ENCODE data around the gene PATZ1. TPM values are rescaled to one million over a fixed set of nuclear protein-coding genes. Genes with fewer than 3 reads are reported as not detected.
A peak's percentile ranks its signal among the peaks of the same experiment; 100 is the strongest.

The PATZ1 gene
- total RNA-seq, 2 experiments from 2014 or later: 28.4 to 29.0 TPM

DNA sequence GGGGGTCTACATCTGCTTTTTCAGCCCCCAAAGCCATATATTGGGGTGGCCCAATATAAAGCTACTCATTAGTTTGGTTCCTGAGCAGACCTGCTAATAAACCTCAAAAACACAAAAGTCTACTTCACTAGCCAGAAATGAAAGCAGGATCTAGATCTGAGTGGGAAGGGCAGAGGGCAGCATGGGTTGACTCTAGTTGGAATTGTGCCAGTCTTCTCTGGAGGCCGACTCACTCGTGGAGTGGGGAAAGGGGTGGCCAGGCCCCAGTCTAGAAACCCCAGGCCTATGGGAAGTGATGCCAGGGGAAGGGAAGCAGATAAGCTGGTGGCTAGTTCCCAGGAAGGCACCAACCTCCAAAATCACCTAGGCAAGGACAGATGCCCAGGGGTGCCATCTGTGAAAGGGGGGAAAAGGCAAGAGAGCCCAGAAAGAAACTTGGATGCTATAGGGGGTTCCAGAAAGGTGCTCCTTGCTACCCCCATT is 5.3 kb downstream of the PATZ1 start:
- ChIA-PET POLR2A (interaction anchor here (0.6 to 1.6 kb wide), 4 partner anchors 14 to 51 kb away, joined by 3 to 5 read pairs (median 4); no protein-coding TSS in a partner anchor), CTCF (interaction anchor here (1.0 kb wide), 1 partner anchor 28 kb away, joined by 3 read pairs; no protein-coding TSS in a partner anchor)
- ATAC-seq: no peak
- Mint-ChIP-seq H3K27me3 (no peaks in the 10 kb centered on the region), H3K36me3 (ENCODE audit: low read depth) (peaks cover 70% of the 10 kb centered on the region), H3K9me3 (no peaks in the 10 kb centered on the region), H3K27ac (peak overlapping the region; percentile 70), H3K4me3 (peak overlapping the region; percentile 16), H3K4me1 (ENCODE audit: low read depth) (peaks cover 62% of the 10 kb centered on the region)
- TF ChIP-seq, protein P1, sequence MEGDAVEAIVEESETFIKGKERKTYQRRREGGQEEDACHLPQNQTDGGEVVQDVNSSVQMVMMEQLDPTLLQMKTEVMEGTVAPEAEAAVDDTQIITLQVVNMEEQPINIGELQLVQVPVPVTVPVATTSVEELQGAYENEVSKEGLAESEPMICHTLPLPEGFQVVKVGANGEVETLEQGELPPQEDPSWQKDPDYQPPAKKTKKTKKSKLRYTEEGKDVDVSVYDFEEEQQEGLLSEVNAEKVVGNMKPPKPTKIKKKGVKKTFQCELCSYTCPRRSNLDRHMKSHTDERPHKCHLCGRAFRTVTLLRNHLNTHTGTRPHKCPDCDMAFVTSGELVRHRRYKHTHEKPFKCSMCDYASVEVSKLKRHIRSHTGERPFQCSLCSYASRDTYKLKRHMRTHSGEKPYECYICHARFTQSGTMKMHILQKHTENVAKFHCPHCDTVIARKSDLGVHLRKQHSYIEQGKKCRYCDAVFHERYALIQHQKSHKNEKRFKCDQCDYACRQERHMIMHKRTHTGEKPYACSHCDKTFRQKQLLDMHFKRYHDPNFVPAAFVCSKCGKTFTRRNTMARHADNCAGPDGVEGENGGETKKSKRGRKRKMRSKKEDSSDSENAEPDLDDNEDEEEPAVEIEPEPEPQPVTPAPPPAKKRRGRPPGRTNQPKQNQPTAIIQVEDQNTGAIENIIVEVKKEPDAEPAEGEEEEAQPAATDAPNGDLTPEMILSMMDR (IDR thresholded peaks at IDR 0.05): no peak
- intact Hi-C loops (cut with micrococcal nuclease): no loop called here
- DNase-seq: no peak

GRCh38 chr22:31340360-31340759 is 5.8 kb downstream of the PATZ1 start:
- CTCF ChIA-PET: interaction anchor here (1.0 kb wide), 1 partner anchor 27 kb away, joined by 3 read pairs; no protein-coding TSS in a partner anchor
- POLR2A ChIA-PET: interaction anchor here (0.6 to 1.6 kb wide), 4 partner anchors 14 to 51 kb away, joined by 3 to 5 read pairs (median 4); no protein-coding TSS in a partner anchor
- Mint-ChIP-seq H3K9me3 (no peaks in the 10 kb centered on the region), H3K4me1 (ENCODE audit: low read depth) (peaks cover 65% of the 10 kb centered on the region), H3K4me3 (peak overlapping the region; percentile 16), H3K27me3 (no peaks in the 10 kb centered on the region), H3K36me3 (ENCODE audit: low read depth) (peaks cover 71% of the 10 kb centered on the region), H3K27ac (peak overlapping the region; percentile 70)
- DNase-seq (no peak), ATAC-seq (no peak)
- TF ChIP-seq, protein P1 (IDR thresholded peaks at IDR 0.05): no peak
- intact Hi-C loops (cut with micrococcal nuclease): no loop called here

DNA sequence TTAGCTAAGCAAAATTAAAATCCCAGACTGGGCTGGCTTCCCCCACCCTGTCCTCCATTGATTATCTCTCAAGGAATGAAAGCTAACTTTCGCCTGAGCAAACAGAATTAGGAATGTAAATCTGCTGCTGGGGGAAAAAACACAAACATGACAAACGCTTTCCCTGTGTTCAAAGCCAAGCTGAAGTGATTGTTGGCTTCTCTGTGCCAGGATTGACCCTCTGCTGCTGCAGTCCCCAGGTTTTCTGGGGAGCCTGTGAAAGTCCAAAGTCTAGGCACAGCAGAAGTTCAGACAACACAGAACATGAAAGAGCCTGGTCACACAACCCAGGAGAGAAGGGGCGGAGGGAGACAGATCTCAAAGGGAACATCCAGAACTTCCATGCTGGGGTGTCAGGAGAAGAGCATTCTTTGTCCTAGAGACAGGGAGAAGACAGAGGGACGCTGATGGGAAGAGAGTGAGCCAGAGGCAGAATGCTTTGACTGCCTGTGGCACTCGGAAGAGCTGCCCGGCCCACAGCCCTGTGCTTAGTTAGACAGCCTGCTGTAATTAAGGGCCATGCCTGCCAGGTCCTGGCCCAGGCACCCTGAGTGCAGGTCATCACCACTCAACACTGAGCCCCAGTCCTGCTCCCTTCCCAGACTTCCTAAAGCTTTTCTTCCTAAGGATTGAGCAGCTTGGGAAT is 6.9 kb downstream of the PATZ1 start:
- Mint-ChIP-seq H3K27ac (peak overlapping the region; percentile 78), H3K36me3 (ENCODE audit: low read depth) (peaks cover 70% of the 10 kb centered on the region), H3K4me3 (no peak overlapping the region), H3K27me3 (no peaks in the 10 kb centered on the region), H3K9me3 (no peaks in the 10 kb centered on the region), H3K4me1 (ENCODE audit: low read depth) (peaks cover 67% of the 10 kb centered on the region)
- TF ChIP-seq, protein P1 (IDR thresholded peaks at IDR 0.05): no peak
- no peak for ATAC-seq
- intact Hi-C loops (cut with micrococcal nuclease): no loop called here
- ChIA-PET POLR2A (interaction anchor here (0.5 to 3.3 kb wide), 8 partner anchors 13 to 1247 kb away, joined by 3 to 9 read pairs (median 4); no protein-coding TSS in a partner anchor), CTCF (interaction anchor here (1.7 to 3.7 kb wide), 2 partner anchors 16 to 26 kb away, joined by 3 to 19 read pairs; no protein-coding TSS in a partner anchor)
- no peak for DNase-seq

DNA sequence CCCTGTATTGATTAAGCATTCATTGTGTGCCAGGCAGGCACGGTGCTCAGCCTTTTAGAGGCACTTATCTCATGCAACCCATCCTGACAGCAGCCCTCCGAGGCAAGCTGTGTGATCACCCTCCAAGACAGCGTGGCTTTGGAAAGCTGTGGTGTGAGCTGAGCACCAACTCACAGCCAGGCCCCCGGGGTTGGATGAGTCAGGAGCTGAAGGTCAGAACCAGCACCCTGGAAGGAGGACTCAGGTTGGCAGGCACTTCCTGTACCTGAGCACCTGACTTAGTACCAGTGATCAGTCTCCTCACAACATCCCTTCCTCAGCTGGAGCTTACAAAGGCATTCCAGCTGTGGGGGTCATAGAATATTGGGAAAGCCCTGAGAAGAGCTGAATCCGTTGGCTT is 9.0 kb downstream of the PATZ1 start:
- POLR2A ChIA-PET: interaction anchor here (1.0 to 3.3 kb wide), 3 partner anchors 10 to 45 kb away, joined by 4 to 9 read pairs (median 5); partner anchors contain the start of gene PIK3IP1
- peak; percentile 69 for DNase-seq
- TF ChIP-seq, protein P1 (IDR thresholded peaks at IDR 0.05): no peak
- CTCF ChIA-PET: interaction anchor here (1.5 to 3.7 kb wide), 2 partner anchors 24 to 64 kb away, joined by 5 to 19 read pairs; no protein-coding TSS in a partner anchor
- Mint-ChIP-seq H3K4me1 (ENCODE audit: low read depth) (peaks cover 56% of the 10 kb centered on the region), H3K9me3 (no peaks in the 10 kb centered on the region), H3K4me3 (no peak overlapping the region), H3K27me3 (no peaks in the 10 kb centered on the region), H3K27ac (peak overlapping the region; percentile 76), H3K36me3 (ENCODE audit: low read depth) (peaks cover 64% of the 10 kb centered on the region)
- intact Hi-C loops (cut with micrococcal nuclease): no loop called here
- ATAC-seq: peak; percentile 88
